H1 (cell line): ENCODE data around the gene PLSCR3. TPM values are rescaled to one million over a fixed set of nuclear protein-coding genes. Genes with fewer than 3 reads are reported as not detected.

Experiments
- ASH2L ChIP-seq: fragments of 200-600, 300-600 bp; sonication (generic); IDR thresholded peaks from one replicate; pipeline ENCODE4 v1.7.1; 2017; ENCODE audit warnings: low read length
- CHD2 ChIP-seq: IDR thresholded peaks from 2 replicates; pipeline ENCODE4 v1.6.1; 2012; ENCODE audit warnings: low read length, improper control_type of control experiment
- CREB1 ChIP-seq: IDR thresholded peaks from 2 replicates; pipeline ENCODE4 v1.6.1; 2012; ENCODE audit warnings: inconsistent platforms
- CTBP2 ChIP-seq: IDR thresholded peaks from 2 replicates; pipeline ENCODE4 v1.7.0; 2011; ENCODE audit warnings: borderline replicate concordance, mild to moderate bottlenecking, moderate library complexity, mixed read lengths, low read length; ENCODE audit not compliant: insufficient read depth, insufficient read length
- CTCF ChIP-seq, 3 experiments: IDR thresholded peaks; 1 replicate in 2 of 3; 2 replicates in 1 of 3; pipeline versions ENCODE4 v1.5.1 to v1.6.1; 2011; ENCODE audit warnings: low read length in 3 of 3, mild to moderate bottlenecking in 3 of 3, inconsistent platforms in 2 of 3, low read depth in 1 of 3, moderate library complexity in 1 of 3; ENCODE audit not compliant: insufficient read depth in 1 of 3; ENCODE audit errors: control extremely low read depth in 1 of 3
- EGR1 ChIP-seq: IDR thresholded peaks from 2 replicates; pipeline ENCODE4 v1.6.1; 2011; ENCODE audit warnings: low read depth, low read length, borderline replicate concordance
- GABPA ChIP-seq: IDR thresholded peaks from 2 replicates; pipeline ENCODE4 v1.6.1; 2011; ENCODE audit warnings: mild to moderate bottlenecking, low read length, moderate library complexity, borderline replicate concordance; ENCODE audit not compliant: insufficient read depth
- JUN ChIP-seq: IDR thresholded peaks from 2 replicates; pipeline ENCODE4 v1.6.1; 2011; ENCODE audit warnings: low read depth, mild to moderate bottlenecking, improper control_type of control experiment, low read length
- NANOG ChIP-seq: IDR thresholded peaks from 2 replicates; pipeline ENCODE4 v1.6.1; 2011; ENCODE audit warnings: low read length, low read depth, mild to moderate bottlenecking, inconsistent platforms; ENCODE audit not compliant: insufficient read depth, poor library complexity, severe bottlenecking
- PHF8 ChIP-seq: fragments of 200-600 bp; sonication (generic); conservative IDR thresholded peaks from 2 replicates; pipeline ENCODE4 v1.7.1; 2012; ENCODE audit warnings: low read depth, mild to moderate bottlenecking, inconsistent platforms, low read length, moderate library complexity
- RAD21 ChIP-seq, 2 experiments: IDR thresholded peaks in 1 of 2; conservative IDR thresholded peaks in 1 of 2; 2 replicates each; pipeline ENCODE4 v1.6.1; 2011; ENCODE audit warnings: low read depth in 2 of 2, low read length in 2 of 2, improper control_type of control experiment in 1 of 2, inconsistent platforms in 1 of 2, mild to moderate bottlenecking in 1 of 2, moderate library complexity in 1 of 2
- TAF1 ChIP-seq: IDR thresholded peaks from 2 replicates; pipeline ENCODE4 v1.6.1; 2011; ENCODE audit warnings: mild to moderate bottlenecking, low read depth, low read length
- TAF7 ChIP-seq: optimal IDR thresholded peaks from 2 replicates; pipeline ENCODE3; 2011; ENCODE audit warnings: low read depth, mild to moderate bottlenecking, inconsistent platforms, low read length, moderate library complexity, borderline replicate concordance
- TCF12 ChIP-seq: IDR thresholded peaks from 2 replicates; pipeline ENCODE4 v1.6.1; 2011; ENCODE audit warnings: low read depth, mild to moderate bottlenecking, low read length
- TEAD4 ChIP-seq: IDR thresholded peaks from 2 replicates; pipeline ENCODE4 v1.6.1; 2012; ENCODE audit warnings: low read depth, low read length, inconsistent platforms, mixed read lengths
- polyA plus RNA-seq, 7 experiments: library from polyadenylated mRNA; depleted of rRNA in 3 of 7; stranded (reverse) in 5 of 7; unstranded in 2 of 7; fragments of >200 nt in 5 of 7; fragments of 200-250 nt in 2 of 7; gene quantifications; 1 replicate in 5 of 7; 2 replicates in 1 of 7; 4 replicates in 1 of 7; pipeline versions ENCODE4 v1.2.1 to v1.2.3, GENCODE V29; 2011 to 2013; ENCODE audit warnings: missing spikeins in 2 of 7, mixed read lengths in 2 of 7
- total RNA-seq: library from RNA; stranded (reverse); fragmentation: NEBNext Ultra II Directional; extraction: Animal tissue kit (Norgen Biotek cat#: 25700); gene quantifications from 2 replicates; pipeline ENCODE4 v1.2.1, GENCODE V29; 2021

PLSCR3 gene
- total and polyA plus RNA-seq, 2 of the 8 experiments (the other 6 are each of a cell fraction or from before 2014, with no cell fraction given): 36.1 to 38.7 TPM

DNA sequence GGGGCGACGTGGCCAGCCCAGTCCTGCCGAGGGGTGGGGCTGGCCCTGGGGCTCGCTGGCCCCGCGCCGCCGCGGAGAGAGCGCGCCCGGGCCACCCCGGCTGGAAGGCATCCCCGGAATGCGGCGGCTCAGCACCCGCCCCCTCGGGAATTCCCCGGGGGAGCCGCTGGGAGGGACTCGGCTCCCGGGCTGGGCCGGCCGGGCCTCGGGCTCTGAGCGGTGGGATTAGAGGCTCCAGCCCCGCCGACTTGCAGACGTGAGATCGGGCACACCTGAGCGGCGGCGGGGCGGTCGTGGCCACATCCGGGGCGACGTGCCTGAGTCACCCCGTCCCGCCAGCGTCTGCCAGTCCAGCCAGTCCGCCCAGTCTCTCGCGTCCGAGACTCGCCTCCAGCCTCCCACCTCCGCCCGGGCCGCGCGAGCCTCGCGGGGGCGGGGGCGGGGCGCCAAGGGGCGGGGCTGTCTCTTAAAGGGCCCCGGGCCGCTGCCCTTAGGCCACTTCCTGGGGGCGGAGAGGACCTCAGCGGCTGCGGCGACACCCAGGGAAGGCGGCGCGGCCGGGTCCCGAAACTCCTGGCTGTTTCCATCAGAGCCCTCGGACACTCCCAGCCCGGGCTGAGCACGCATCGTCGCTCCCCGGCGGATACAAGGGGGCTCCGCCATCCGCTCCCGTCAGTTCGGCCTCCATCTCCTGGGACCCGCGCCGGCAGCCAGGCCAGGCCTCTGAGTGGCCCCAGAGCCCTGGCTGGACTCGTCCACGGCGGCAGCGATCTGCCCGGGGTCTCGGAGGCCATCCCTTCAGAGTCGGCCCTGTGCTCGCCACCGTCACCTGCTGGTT, 42.4 kb downstream of the PLSCR3 start, which contains the start of gene KCTD11 (continued):
- peak in 2 of 3 experiments; percentile 70 to 73; a peak in 2 of 4 replicates for TF ChIP-seq CTCF (IDR thresholded peaks at IDR 0.05; ENCODE audit: control extremely low read depth in 1 of 3, insufficient read depth in 1 of 3, low read depth in 1 of 3, low read length in 3 of 3)
- peak; percentile 97 for TF ChIP-seq TEAD4
- peak; percentile 60; the same call in 1 of the 2 replicates for TF ChIP-seq EGR1
- peak; percentile 69 for TF ChIP-seq PHF8
- TF ChIP-seq ASH2L: peak; percentile 49
- TF ChIP-seq TAF7: peak; percentile 31
- TF ChIP-seq NANOG: no peak
- 0 out of 2 replicates have a peak, but pooled peaks have one; percentile 22 for TF ChIP-seq CREB1
- TF ChIP-seq CHD2: no peak
- TF ChIP-seq JUN: no peak
- peak; percentile 24 to 48; a peak in 3 of 4 replicates for TF ChIP-seq RAD21 (IDR thresholded peaks at IDR 0.05 in 1 of 2, conservative IDR thresholded peaks at IDR 0.05 in 1 of 2; ENCODE audit: low read depth in 2 of 2, low read length in 2 of 2)
- 0 out of 2 replicates have a peak, but pooled peaks have one; percentile 15 for TF ChIP-seq TCF12
- peak; percentile 50; the same call in 1 of the 2 replicates for TF ChIP-seq TAF1
- peak; percentile 8 for TF ChIP-seq CTBP2
- TF ChIP-seq GABPA: 0 out of 2 replicates have a peak, but pooled peaks have one; percentile 44
